ENCODE results near the gene FGF18. TPM values are rescaled to one million over a fixed set of nuclear protein-coding genes. Genes with fewer than 3 reads are reported as not detected.
"Not testable (repeated sequence)": the region's sequence is repeated elsewhere in the genome, so short reads cannot be mapped to it uniquely, and the experiment has no call there.

Gene FGF18
- total RNA-seq, 1 donor from 2014 or later, result not detected

- no peaks in the 10 kb centered on the region for H3K27me3 Mint-ChIP-seq (ENCODE audit: low read depth)
- H3K4me1 Mint-ChIP-seq (ENCODE audit: low read depth), result peaks cover 34% of the 10 kb centered on the region
- no peak for DNase-seq (ENCODE audit: low spot score)
These were observed 13.8 kb upstream of the FGF18 start for GRCh38 chr5:171405615-171406014.

GRCh38 chr5:171407234-171407633 lies 12.2 kb upstream of the FGF18 start:
- Mint-ChIP-seq H3K27ac (no peak overlapping the region), H3K4me1 (ENCODE audit: low read depth) (peaks cover 34% of the 10 kb centered on the region), H3K9me3 (no peaks in the 10 kb centered on the region), H3K36me3 (ENCODE audit: low read depth) (peaks cover 79% of the 10 kb centered on the region), H3K27me3 (ENCODE audit: low read depth) (no peaks in the 10 kb centered on the region), H3K4me3 (ENCODE audit: low read depth) (no peak overlapping the region)
- no peak for DNase-seq (ENCODE audit: low spot score)
- intact Hi-C loops (cut with micrococcal nuclease), result loop anchor here (2.0 kb wide), 1 partner anchor 16 kb away; no protein-coding TSS in a partner anchor

More at GRCh38 chr5:171405615-171406014, 13.8 kb upstream of the FGF18 start:
- H3K9me3 Mint-ChIP-seq, result no peaks in the 10 kb centered on the region
- intact Hi-C loops (cut with micrococcal nuclease), result loop anchor here (2.0 kb wide), 1 partner anchor 15 kb away; no protein-coding TSS in a partner anchor
- no peak overlapping the region for H3K4me3 Mint-ChIP-seq (ENCODE audit: low read depth)
- peaks cover 77% of the 10 kb centered on the region for H3K36me3 Mint-ChIP-seq (ENCODE audit: low read depth)
- H3K27ac Mint-ChIP-seq, result peak overlapping the region; percentile 12

GRCh38 chr5:171409164-171410136 lies 10.0 kb upstream of the FGF18 start:
- peaks cover 96% of the 10 kb centered on the region for H3K36me3 Mint-ChIP-seq (ENCODE audit: low read depth)
- no peak overlapping the region for H3K27ac Mint-ChIP-seq
- no peaks in the 10 kb centered on the region for H3K27me3 Mint-ChIP-seq (ENCODE audit: low read depth)
- no peak overlapping the region for H3K4me3 Mint-ChIP-seq (ENCODE audit: low read depth)
- no peak for DNase-seq (ENCODE audit: low spot score)
- H3K4me1 Mint-ChIP-seq (ENCODE audit: low read depth), result peaks cover 34% of the 10 kb centered on the region
- no peaks in the 10 kb centered on the region for H3K9me3 Mint-ChIP-seq
- intact Hi-C loops (cut with micrococcal nuclease), result loop anchor here (10.0 kb wide), 3 partner anchors 95 to 635 kb away; no protein-coding TSS in a partner anchor

GRCh38 chr5:171410181-171410580 lies 9.3 kb upstream of the FGF18 start:
- intact Hi-C loops (cut with micrococcal nuclease), result loop anchor here (10.0 kb wide), 3 partner anchors 95 to 635 kb away; no protein-coding TSS in a partner anchor
- Mint-ChIP-seq H3K9me3 (no peaks in the 10 kb centered on the region), H3K36me3 (ENCODE audit: low read depth) (peaks cover 92% of the 10 kb centered on the region), H3K27ac (no peak overlapping the region), H3K27me3 (ENCODE audit: low read depth) (no peaks in the 10 kb centered on the region), H3K4me1 (ENCODE audit: low read depth) (peaks cover 34% of the 10 kb centered on the region), H3K4me3 (ENCODE audit: low read depth) (no peak overlapping the region)
- DNase-seq (ENCODE audit: low spot score), result no peak

- H3K36me3 Mint-ChIP-seq (ENCODE audit: low read depth), result peaks cover 72% of the 10 kb centered on the region
- no peak overlapping the region for H3K4me3 Mint-ChIP-seq (ENCODE audit: low read depth)
- no peak for DNase-seq (ENCODE audit: low spot score)
- no peak overlapping the region for H3K27ac Mint-ChIP-seq
- peaks cover 20% of the 10 kb centered on the region for H3K4me1 Mint-ChIP-seq (ENCODE audit: low read depth)
- intact Hi-C loops (cut with micrococcal nuclease), result loop anchor here (10.0 kb wide), 3 partner anchors 97 to 633 kb away; no protein-coding TSS in a partner anchor
- no peaks in the 10 kb centered on the region for H3K9me3 Mint-ChIP-seq
- no peaks in the 10 kb centered on the region for H3K27me3 Mint-ChIP-seq (ENCODE audit: low read depth)
These were observed 7.3 kb upstream of the FGF18 start for GRCh38 chr5:171412186-171412585.

- H3K4me3 Mint-ChIP-seq (ENCODE audit: low read depth), result no peak overlapping the region
- no peaks in the 10 kb centered on the region for H3K9me3 Mint-ChIP-seq
- H3K36me3 Mint-ChIP-seq (ENCODE audit: low read depth), result peaks cover 60% of the 10 kb centered on the region
- H3K27ac Mint-ChIP-seq, result no peak overlapping the region
- intact Hi-C loops (cut with micrococcal nuclease), result loop anchor here (10.0 kb wide), 3 partner anchors 99 to 631 kb away; no protein-coding TSS in a partner anchor
- no peak for DNase-seq (ENCODE audit: low spot score)
- H3K27me3 Mint-ChIP-seq (ENCODE audit: low read depth), result peaks cover under 1% of the 10 kb centered on the region
- peaks cover 9% of the 10 kb centered on the region for H3K4me1 Mint-ChIP-seq (ENCODE audit: low read depth)
These were observed 6.1 kb upstream of the FGF18 start for GRCh38 chr5:171413153-171413910.

GRCh38 chr5:171413993-171414392 lies 5.5 kb upstream of the FGF18 start:
- peaks cover 54% of the 10 kb centered on the region for H3K36me3 Mint-ChIP-seq (ENCODE audit: low read depth)
- H3K4me1 Mint-ChIP-seq (ENCODE audit: low read depth); H3K27me3 Mint-ChIP-seq (ENCODE audit: low read depth); H3K4me3 Mint-ChIP-seq (ENCODE audit: low read depth); H3K27ac Mint-ChIP-seq; H3K9me3 Mint-ChIP-seq; DNase-seq (ENCODE audit: low spot score): not testable (repeated sequence)
- intact Hi-C loops (cut with micrococcal nuclease), result loop anchor here (10.0 kb wide), 3 partner anchors 99 to 631 kb away; no protein-coding TSS in a partner anchor

GRCh38 chr5:171415115-171415730 lies 4.2 kb upstream of the FGF18 start:
- DNase-seq (ENCODE audit: low spot score), result no peak
- no peak overlapping the region for H3K4me3 Mint-ChIP-seq (ENCODE audit: low read depth)
- no peak overlapping the region for H3K27ac Mint-ChIP-seq
- intact Hi-C loops (cut with micrococcal nuclease), result loop anchor here (10.0 kb wide), 3 partner anchors 100 to 630 kb away; no protein-coding TSS in a partner anchor
- peaks cover 42% of the 10 kb centered on the region for H3K36me3 Mint-ChIP-seq (ENCODE audit: low read depth)
- H3K9me3 Mint-ChIP-seq, result no peaks in the 10 kb centered on the region
- H3K4me1 Mint-ChIP-seq (ENCODE audit: low read depth), result peaks cover 7% of the 10 kb centered on the region
- peaks cover 7% of the 10 kb centered on the region for H3K27me3 Mint-ChIP-seq (ENCODE audit: low read depth)

- H3K36me3 Mint-ChIP-seq (ENCODE audit: low read depth), result peaks cover 30% of the 10 kb centered on the region
- DNase-seq (ENCODE audit: low spot score), result no peak
- H3K4me1 Mint-ChIP-seq (ENCODE audit: low read depth), result peaks cover 7% of the 10 kb centered on the region
- no peak overlapping the region for H3K27ac Mint-ChIP-seq
- peaks cover 16% of the 10 kb centered on the region for H3K27me3 Mint-ChIP-seq (ENCODE audit: low read depth)
- intact Hi-C loops (cut with micrococcal nuclease), result loop anchor here (10.0 kb wide), 3 partner anchors 102 to 628 kb away; no protein-coding TSS in a partner anchor
- no peak overlapping the region for H3K4me3 Mint-ChIP-seq (ENCODE audit: low read depth)
- H3K9me3 Mint-ChIP-seq, result no peaks in the 10 kb centered on the region
These were observed 3.0 kb upstream of the FGF18 start for GRCh38 chr5:171416160-171417049.

GRCh38 chr5:171418316-171418981 lies 998 bp upstream of the FGF18 start:
- Mint-ChIP-seq H3K27ac (no peak overlapping the region), H3K4me3 (ENCODE audit: low read depth) (peak overlapping the region; percentile 71), H3K4me1 (ENCODE audit: low read depth) (peaks cover 5% of the 10 kb centered on the region), H3K36me3 (ENCODE audit: low read depth) (peaks cover 10% of the 10 kb centered on the region), H3K27me3 (ENCODE audit: low read depth) (peaks cover 27% of the 10 kb centered on the region), H3K9me3 (no peaks in the 10 kb centered on the region)
- peak; percentile 51 for DNase-seq (ENCODE audit: low spot score)
- intact Hi-C loops (cut with micrococcal nuclease), result loop anchor here (1.0 to 10.0 kb wide), 4 partner anchors 104 to 626 kb away; no protein-coding TSS in a partner anchor
